HL-60 (cell line): ENCODE results near the gene ARID1B.

Source experiments
- CTCF ChIP-seq: IDR thresholded peaks from one replicate; pipeline ENCODE4 v1.5.1; 2011; ENCODE audit warnings: low read length, control low read depth, inconsistent platforms; ENCODE audit not compliant: insufficient read depth
- GABPA ChIP-seq: IDR thresholded peaks from 2 replicates; pipeline ENCODE4 v1.6.1; 2012; ENCODE audit warnings: low read depth
- POLR2AphosphoS5 ChIP-seq: IDR thresholded peaks from 2 replicates; pipeline ENCODE4 v1.6.1; 2012; ENCODE audit warnings: low read depth

- TF ChIP-seq CTCF = no peak
- TF ChIP-seq GABPA = no peak
- TF ChIP-seq POLR2AphosphoS5 = no peak
These were observed 392.0 kb downstream of the ARID1B start for GRCh38 chr6:157169226-157169625.
